KOPT-K1 (cell line): ENCODE measurements around the gene BST1.

ENCODE experiments used
- H3K27ac ChIP-seq: fragments of 200-600 bp; sonication (generic); 2 replicates; pipeline ENCODE4 v1.5.1; 2016; ENCODE audit warnings: antibody characterized with exemption, mild to moderate bottlenecking, low read depth, low read length; ENCODE audit not compliant: poor library complexity, severe bottlenecking
- H3K36me3 ChIP-seq: fragments of 200-600 bp; sonication (generic); 2 replicates; pipeline ENCODE4 v1.5.1; 2017; ENCODE audit warnings: antibody characterized with exemption, mild to moderate bottlenecking, low read length, moderate library complexity; ENCODE audit not compliant: insufficient read depth
- H3K9me3 ChIP-seq: fragments of 200-600 bp; sonication (generic); 2 replicates; pipeline ENCODE4 v1.5.1; 2017; ENCODE audit warnings: antibody characterized with exemption, low read length, mild to moderate bottlenecking; ENCODE audit not compliant: insufficient read depth, poor library complexity, severe bottlenecking

The BST1 gene, protein sequence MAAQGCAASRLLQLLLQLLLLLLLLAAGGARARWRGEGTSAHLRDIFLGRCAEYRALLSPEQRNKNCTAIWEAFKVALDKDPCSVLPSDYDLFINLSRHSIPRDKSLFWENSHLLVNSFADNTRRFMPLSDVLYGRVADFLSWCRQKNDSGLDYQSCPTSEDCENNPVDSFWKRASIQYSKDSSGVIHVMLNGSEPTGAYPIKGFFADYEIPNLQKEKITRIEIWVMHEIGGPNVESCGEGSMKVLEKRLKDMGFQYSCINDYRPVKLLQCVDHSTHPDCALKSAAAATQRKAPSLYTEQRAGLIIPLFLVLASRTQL

GRCh38 chr4:15702941-15703403, at the start of gene BST1:
Gene BST1, plus strand, starts transcription at chr4:15703065. Its CDS starts 80 bp downstream, at chr4:15703145.
- Histone ChIP-seq H3K36me3 (no peaks in the 10 kb centered on the region), H3K9me3 (no peaks in the 10 kb centered on the region), H3K27ac (peak within 1 kb of the TSS; percentile 24)

GRCh38 chr4:15653420-15653819, 49.4 kb upstream of the BST1 start:
- peak overlapping the region; percentile 99 for H3K27ac ChIP-seq
- H3K9me3 ChIP-seq: no peaks in the 10 kb centered on the region
- H3K36me3 ChIP-seq: no peaks in the 10 kb centered on the region

DNA sequence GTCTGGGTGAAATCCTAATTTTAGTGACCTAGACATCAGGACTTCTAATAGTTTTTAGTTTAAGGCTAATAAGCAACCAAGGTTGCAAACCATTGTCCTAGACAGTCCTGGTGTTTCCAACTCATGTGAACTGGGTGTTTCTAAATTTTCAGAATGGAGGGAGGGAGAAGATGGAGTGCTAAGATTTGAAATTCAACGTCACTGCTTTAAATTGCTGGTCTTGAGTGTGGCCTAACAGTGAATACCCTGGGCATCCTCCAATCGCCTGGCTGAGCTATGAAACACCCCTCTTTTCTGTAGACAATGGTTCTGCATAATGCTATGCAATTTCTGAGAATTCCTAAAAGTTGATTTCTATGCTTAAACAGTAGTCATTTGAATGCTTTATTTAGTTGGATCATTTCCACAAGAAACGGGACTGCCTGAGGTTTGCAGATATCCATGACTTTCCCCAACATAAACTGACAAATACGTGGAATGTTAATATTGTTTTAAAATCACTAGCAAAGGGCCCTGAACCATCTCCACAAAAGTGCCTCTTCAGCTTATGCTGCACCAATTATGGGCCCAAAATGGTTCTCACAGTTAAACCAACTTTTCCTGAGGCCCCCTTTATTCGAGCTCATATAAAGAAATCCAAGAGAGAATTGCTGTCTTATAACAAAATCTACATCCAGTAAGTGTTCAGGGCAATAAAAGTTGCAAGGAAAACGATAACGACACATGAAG, 48.8 kb upstream of the BST1 start:
- H3K27ac ChIP-seq: peak overlapping the region; percentile 99
- H3K36me3 ChIP-seq: no peaks in the 10 kb centered on the region

DNA sequence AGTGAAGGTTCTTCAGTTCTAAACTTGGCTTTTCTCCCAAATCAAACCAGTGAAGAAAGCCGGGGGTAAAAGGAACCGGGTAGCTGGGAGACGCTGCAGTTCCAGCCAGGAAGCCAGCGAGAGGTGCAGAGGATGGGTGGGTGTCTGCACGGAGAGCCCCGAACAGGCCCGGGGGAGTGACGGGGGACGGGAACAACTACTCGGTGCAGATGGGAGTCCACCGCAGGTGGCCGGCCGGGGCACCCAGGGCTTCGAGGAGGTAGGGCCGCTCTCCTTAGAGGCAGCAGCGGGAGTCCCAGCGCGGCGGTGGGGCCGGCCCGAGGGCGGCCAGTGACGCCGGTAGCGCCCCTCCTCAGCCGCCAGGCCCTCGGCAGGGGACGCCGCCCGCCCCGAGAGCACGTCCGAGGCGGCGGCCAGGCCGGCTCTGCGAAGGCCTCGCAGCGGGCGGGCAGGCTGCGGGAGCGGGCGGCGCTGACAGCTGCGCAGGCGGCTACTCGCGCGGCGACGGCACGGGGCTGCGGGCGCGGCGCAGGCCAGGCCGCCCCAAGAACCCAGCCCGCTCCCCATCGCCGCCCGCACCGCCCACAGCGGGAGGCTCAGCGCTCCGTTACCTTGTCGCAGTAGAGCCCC, 48.2 kb upstream of the BST1 start:
- Histone ChIP-seq H3K27ac (peak overlapping the region; percentile 99), H3K9me3 (no peaks in the 10 kb centered on the region), H3K36me3 (0 out of 2 replicates have a peak, but pooled peaks cover 6% of the 10 kb centered on the region)

More for the DNA sequence above, 48.8 kb upstream of the BST1 start:
- H3K9me3 ChIP-seq: no peaks in the 10 kb centered on the region

DNA sequence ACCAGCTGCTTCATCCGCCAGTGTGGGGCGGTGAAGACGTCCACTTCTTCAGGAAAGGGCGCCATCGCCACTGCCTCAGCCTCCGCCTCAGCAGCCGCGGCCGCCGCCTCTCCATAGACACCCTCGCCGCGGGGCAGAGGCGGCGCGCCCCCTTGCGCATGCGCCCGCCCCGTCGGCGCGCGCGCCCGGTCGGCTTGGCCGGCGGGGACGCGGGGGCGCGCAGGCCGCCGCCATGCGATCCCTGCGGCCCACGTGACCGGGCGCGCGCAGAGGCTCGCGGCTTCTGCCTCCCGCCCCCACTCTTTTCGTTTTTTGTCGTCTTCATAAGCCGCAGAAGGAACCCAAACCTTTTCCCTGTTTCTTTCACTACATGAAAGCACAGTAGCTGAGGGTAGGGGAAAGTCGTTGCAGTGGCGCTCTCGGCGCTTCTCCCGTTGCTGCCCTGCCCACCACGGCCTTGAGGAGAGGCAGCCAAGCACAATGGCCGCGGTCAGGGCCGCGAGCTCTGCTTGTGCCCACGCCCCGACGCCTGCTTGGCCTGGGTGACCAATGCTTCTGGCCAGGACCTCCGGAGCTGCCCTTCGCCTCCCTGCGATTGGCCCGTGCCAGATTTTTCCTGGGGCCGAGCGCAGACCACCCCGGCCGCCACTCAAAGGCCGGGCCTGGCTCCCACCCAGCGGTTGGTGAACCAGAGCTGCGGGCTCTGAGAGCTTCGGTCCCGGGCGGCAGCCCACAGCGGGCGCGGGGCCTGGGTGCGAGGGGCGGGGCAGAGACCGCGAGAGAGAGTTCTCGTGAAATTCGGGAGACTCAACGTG, 47.4 kb upstream of the BST1 start, which contains the start of gene FBXL5:
Gene FBXL5 (minus strand): TSS at position 135 of the 815 bp plus-strand sequence. CDS start 70 bp downstream, at position 65.
- H3K27ac ChIP-seq: peak within 1 kb of the TSS; percentile 99
- 0 out of 2 replicates have a peak, but pooled peaks cover 7% of the 10 kb centered on the region for H3K36me3 ChIP-seq
- no peaks in the 10 kb centered on the region for H3K9me3 ChIP-seq

DNA sequence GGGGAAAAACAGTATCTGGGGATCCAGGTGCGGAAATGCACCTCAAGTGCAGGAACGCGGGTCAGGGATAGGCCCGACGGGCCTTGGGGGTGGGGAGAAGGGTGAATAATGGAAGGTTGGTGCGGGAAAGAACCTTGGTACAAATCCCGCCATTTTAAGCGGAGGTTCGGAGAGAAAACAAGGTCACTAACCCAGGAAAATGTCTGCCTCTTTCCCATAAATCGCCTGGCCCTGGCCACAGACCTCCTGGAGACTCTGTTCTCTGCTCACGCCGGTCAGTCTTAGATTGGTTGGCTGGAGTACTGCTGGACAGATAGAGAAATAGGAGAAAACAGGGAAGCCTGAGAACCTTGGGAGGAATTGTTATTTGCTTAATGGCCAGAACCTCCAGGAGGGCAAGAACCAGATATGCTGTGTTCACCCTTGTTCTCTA, 46.8 kb upstream of the BST1 start:
- Histone ChIP-seq H3K9me3 (no peaks in the 10 kb centered on the region), H3K27ac (peak overlapping the region; percentile 99), H3K36me3 (0 out of 2 replicates have a peak, but pooled peaks cover 7% of the 10 kb centered on the region)

DNA sequence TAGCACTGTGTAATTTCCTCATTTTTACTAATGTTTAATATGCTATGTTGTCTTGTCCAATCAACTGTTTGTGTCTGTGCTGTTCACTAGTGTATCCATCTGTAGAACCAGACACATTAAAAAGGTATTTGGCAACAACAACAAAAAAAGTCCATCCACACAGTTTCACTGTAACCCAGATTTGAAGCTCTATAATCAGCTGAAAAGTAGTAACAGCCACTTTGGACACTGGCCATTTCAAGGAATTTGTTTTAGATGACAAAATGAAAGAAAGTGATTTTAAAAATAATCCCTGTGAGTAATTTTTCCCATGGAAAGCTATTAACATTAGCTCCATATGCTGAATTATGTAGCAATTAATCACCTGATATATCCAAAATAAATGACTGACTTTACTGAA, 45.5 kb upstream of the BST1 start:
- Histone ChIP-seq H3K36me3 (peaks cover 7% of the 10 kb centered on the region; the same call in 1 of the 2 replicates), H3K9me3 (no peaks in the 10 kb centered on the region), H3K27ac (no peak overlapping the region)

DNA sequence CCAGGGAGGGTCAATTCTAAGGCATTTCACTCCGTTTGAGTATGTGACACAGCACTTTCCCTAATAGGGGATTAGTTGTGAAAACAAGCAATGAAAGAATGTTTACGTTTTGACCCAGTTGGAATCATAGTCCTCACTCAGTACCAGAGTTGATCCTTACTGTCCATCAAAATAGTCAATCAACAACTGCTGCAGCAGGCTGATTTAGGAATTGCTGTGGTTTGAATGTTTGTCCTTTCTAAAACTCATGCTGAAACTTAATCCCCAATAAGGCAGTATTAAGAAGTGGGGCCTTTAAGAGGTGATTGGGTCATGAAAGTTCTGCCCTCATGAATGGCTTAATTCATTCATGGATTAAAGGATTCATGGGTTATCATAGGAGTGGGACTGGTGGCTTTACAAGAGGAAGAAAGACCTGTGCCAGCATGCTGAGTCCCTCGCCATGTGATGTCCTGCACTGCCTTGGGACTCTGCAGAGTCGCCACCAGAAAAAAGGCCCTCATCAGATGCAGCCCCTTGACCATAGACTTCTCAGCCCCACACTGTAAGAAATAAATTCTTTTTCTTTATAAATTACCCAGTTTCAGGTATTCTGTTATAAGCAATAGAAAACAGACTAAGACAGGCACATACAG, 44.6 kb upstream of the BST1 start:
- Histone ChIP-seq H3K9me3 (no peaks in the 10 kb centered on the region), H3K27ac (no peak overlapping the region), H3K36me3 (peaks cover 7% of the 10 kb centered on the region; the same call in 1 of the 2 replicates)

DNA sequence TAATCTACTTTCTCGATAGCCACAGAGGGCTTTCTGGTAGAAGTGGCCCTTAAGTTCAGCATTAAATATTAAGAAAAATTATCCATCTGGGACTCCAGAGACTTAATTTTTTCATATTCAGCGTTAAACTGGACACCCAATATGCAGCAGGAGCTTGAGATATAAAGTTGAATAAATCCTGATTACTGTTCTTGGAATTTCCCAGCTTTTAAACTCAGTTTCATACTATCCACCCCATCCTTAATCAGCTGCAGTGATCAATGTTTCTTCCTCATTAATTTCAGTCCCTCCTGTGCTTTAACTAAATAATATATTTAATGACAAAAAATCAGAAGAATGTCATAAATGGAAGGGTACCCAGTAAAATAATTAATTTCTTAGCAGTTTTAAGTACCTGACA, 44.1 kb upstream of the BST1 start:
- Histone ChIP-seq H3K27ac (no peak overlapping the region), H3K9me3 (no peaks in the 10 kb centered on the region), H3K36me3 (peaks cover 7% of the 10 kb centered on the region; the same call in 1 of the 2 replicates)

DNA sequence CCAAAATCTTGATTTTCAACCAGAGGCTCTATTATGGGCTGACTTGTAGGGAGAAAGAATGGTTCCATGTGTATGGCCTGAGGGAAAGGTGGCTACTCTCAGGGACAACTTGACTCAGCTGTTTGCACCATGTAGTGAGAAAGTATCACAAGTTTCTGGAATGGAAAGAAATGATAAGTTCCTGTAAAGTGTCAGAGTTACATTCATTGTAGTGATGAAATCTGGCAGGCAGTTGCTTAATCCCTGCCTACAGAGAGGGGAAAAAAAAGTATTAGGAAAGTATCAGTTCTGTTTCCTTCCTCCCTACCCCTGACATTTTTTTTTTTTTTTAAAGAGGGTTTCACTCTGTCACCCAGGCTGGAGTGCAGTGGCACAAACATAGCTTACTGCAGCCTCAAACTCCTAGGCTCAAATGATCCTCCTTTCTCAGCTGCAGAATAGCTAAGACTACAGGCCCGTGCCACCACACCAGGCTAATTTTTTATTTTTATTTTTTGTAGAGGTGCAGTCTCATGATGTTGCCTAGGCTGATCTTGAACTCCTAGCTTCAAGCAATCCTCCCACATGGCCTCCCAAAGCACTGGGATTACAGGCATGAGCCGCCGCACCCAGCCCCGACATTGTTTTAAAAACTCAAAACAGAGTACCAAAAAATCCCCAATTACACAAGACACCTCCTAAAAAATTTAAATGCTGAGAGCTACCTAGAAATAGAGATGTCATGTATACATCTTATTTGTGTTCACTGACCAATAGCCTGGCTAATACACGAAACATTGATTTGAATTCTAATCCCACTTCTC, 42.9 kb upstream of the BST1 start:
- Histone ChIP-seq H3K9me3 (no peaks in the 10 kb centered on the region), H3K27ac (no peak overlapping the region)

DNA sequence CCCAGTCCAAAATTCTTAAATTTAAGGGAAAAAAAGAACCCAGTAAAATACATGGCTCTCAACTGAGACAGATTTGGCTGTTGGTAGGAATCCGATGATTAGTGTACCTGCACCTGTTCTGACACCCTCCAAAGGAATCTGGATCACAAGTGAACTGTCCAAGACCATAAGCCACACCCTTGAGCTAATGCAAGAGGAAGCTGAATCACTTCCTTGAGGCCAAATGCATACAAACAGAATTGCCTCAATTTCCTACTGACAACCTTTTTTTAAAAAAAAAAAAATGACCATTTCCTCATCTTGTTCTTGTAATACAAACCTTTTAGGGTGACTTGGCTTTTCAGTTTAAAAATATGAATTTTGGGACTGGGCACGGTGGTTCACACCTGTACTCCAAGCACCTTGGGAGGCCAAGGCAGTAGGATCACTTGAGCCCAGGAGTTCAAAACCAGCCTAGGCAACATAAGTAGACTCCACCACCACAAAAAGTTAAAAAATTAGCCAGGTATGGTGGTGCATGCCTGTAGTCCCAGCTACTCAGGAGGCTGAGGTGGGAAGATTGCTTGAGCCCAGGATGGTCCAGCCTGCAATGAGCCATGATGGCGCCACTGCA, 37.0 kb upstream of the BST1 start:
- Histone ChIP-seq H3K9me3 (no peaks in the 10 kb centered on the region), H3K36me3 (peaks cover 28% of the 10 kb centered on the region), H3K27ac (no peak overlapping the region)

More for the DNA sequence above, 42.9 kb upstream of the BST1 start:
- peaks cover 7% of the 10 kb centered on the region; the same call in 1 of the 2 replicates for H3K36me3 ChIP-seq

- peaks cover 40% of the 10 kb centered on the region for H3K36me3 ChIP-seq
- H3K27ac ChIP-seq: no peak overlapping the region
- no peaks in the 10 kb centered on the region for H3K9me3 ChIP-seq
These were observed 35.9 kb upstream of the BST1 start for GRCh38 chr4:15667006-15667405.
